GM12878 (cell line): ENCODE data around the gene CALB2. TPM values are rescaled to one million over a fixed set of nuclear protein-coding genes. Genes with fewer than 3 reads are reported as not detected.
A peak's percentile ranks its signal among the peaks of the same experiment; 100 is the strongest.

Experiments used
- ATAC-seq: fragments of 200-7000 bp; cut with Tn5 transposase; 3 replicates; pipeline ENCODE4 v1.9.1; 2020; ENCODE audit warnings: mild to moderate bottlenecking, moderate library complexity
- BruUV-seq: library from RNA; stranded (reverse); fragments of 400-500 nt; replicated peaks from 2 replicates; lab custom pipeline; 2021; lab: Mats Ljungman, UMichigan
- CTCF ChIA-PET: fragments of 300-600 bp; sonication (Branson Sonifier 250); formaldehyde crosslinking; extraction: SDS; loops from one replicate; lab custom pipeline; 2021; ENCODE audit warnings: inconsistent platforms; lab: Yijun Ruan, JAX
- POLR2A ChIA-PET: fragments of 350-600 bp; formaldehyde crosslinking; extraction: SDS; loops from one replicate; lab custom pipeline; 2021; ENCODE audit warnings: inconsistent platforms; lab: Charles Lee
- RAD21 ChIA-PET: fragments of 300-600 bp; sonication (Branson Sonifier 250); formaldehyde crosslinking; loops from one replicate; lab custom pipeline; 2023; ENCODE audit warnings: antibody characterized with exemption; ENCODE audit not compliant: unreplicated experiment; lab: Charles Lee
- SMC1A ChIA-PET: fragments of 300-600 bp; sonication (Branson Sonifier 250); formaldehyde crosslinking; loops from one replicate; lab custom pipeline; 2023; ENCODE audit not compliant: unreplicated experiment, uncharacterized antibody; lab: Charles Lee
- DNase-seq: peaks from one replicate; pipeline ENCODE4 v3.0.0-alpha.2; 2011; ENCODE audit warnings: low read depth, low spot score
- FAIRE-seq: peaks from 3 replicates; lab custom pipeline; 2011; peaks lifted over from hg19 to GRCh38; lab: Jason Lieb, UNC
- H2AFZ ChIP-seq: 2 replicates; pipeline ENCODE4 v1.6.0; 2011; ENCODE audit warnings: low read depth, low read length, control low read depth; ENCODE audit not compliant: control insufficient read depth
- H3K27ac ChIP-seq: 2 replicates; pipeline ENCODE4 v1.5.1; 2011; ENCODE audit warnings: control low read depth; ENCODE audit not compliant: control insufficient read depth, insufficient read depth
- H3K27me3 ChIP-seq, 2 experiments: replicated peaks in 1 of 2; 2 replicates each; pipeline versions ENCODE4 v1.6.0 to v1.6.1; 2011; ENCODE audit warnings: low read length in 1 of 2; ENCODE audit not compliant: control insufficient read depth in 2 of 2, insufficient read depth in 2 of 2
- H3K36me3 ChIP-seq, 2 experiments: 2 replicates each; pipeline ENCODE4 v1.5.1; 2011; ENCODE audit warnings: low read length in 1 of 2; ENCODE audit not compliant: control insufficient read depth in 2 of 2, insufficient read depth in 2 of 2
- H3K4me1 ChIP-seq: 2 replicates; pipeline ENCODE4 v1.6.1; 2011; ENCODE audit warnings: mild to moderate bottlenecking, low read length, moderate library complexity, mixed read lengths; ENCODE audit not compliant: control insufficient read depth, insufficient read depth
- H3K4me2 ChIP-seq: 2 replicates; pipeline ENCODE4 v1.6.0; 2011; ENCODE audit warnings: control low read depth; ENCODE audit not compliant: control insufficient read depth, insufficient read depth
- H3K4me3 ChIP-seq: fragments of 200-600 bp; sonication (generic); 2 replicates; pipeline ENCODE4 v1.5.1; 2016
- H3K79me2 ChIP-seq: 2 replicates; pipeline ENCODE4 v1.6.0; 2011; ENCODE audit warnings: low read length; ENCODE audit not compliant: control insufficient read depth, insufficient read depth
- H3K9ac ChIP-seq: 2 replicates; pipeline ENCODE4 v1.8.0; 2011; ENCODE audit warnings: low read length, control low read depth, mixed read lengths; ENCODE audit not compliant: control insufficient read depth, insufficient read depth
- H3K9me3 ChIP-seq: replicated peaks from 3 replicates; pipeline ENCODE4 v1.5.1; 2011; ENCODE audit warnings: mild to moderate bottlenecking, low read length; ENCODE audit not compliant: control insufficient read depth, insufficient read depth
- H4K20me1 ChIP-seq: 2 replicates; pipeline ENCODE4 v1.6.0; 2011; ENCODE audit not compliant: control insufficient read depth, insufficient read depth
- BCL11A ChIP-seq: IDR thresholded peaks from 2 replicates; pipeline ENCODE4 v1.6.1; 2011; ENCODE audit warnings: low read depth, low read length
- CBX3 ChIP-seq: fragments of 200-600 bp; sonication (generic); IDR thresholded peaks from 2 replicates; pipeline ENCODE4 v1.6.1; 2016; ENCODE audit warnings: low read depth, borderline replicate concordance
- CEBPB ChIP-seq, 2 experiments: fragments of 150-350 bp in 1 of 2; IDR thresholded peaks; 2 replicates each; pipeline ENCODE4 v1.6.1; 2012 to 2014; ENCODE audit warnings: low read depth in 2 of 2, low read length in 2 of 2, borderline replicate concordance in 1 of 2, inconsistent platforms in 1 of 2
- CTCF ChIP-seq, 3 experiments: IDR thresholded peaks in 2 of 3; conservative IDR thresholded peaks in 1 of 3; 2 replicates each; pipeline ENCODE4 v1.5.1; 2011; ENCODE audit warnings: low read depth in 3 of 3, low read length in 3 of 3, mild to moderate bottlenecking in 3 of 3, control low read depth in 2 of 3, moderate library complexity in 2 of 3, inconsistent platforms in 1 of 3, mixed read lengths in 1 of 3; ENCODE audit not compliant: control insufficient read depth in 2 of 3, insufficient read depth in 1 of 3; ENCODE audit errors: extremely low read depth in 1 of 3
- EGR1 ChIP-seq, 2 experiments: IDR thresholded peaks; 1 replicate in 1 of 2; 2 replicates in 1 of 2; pipeline ENCODE4 v1.6.1; 2011 to 2012; ENCODE audit warnings: low read depth in 2 of 2, low read length in 2 of 2, borderline replicate concordance in 1 of 2, mild to moderate bottlenecking in 1 of 2, moderate library complexity in 1 of 2
- IKZF1 ChIP-seq: fragments of 450-650 bp; conservative IDR thresholded peaks from 2 replicates; pipeline ENCODE4 v1.6.1; 2017; ENCODE audit warnings: antibody characterized with exemption, mild to moderate bottlenecking
- JUNB ChIP-seq: IDR thresholded peaks from 2 replicates; pipeline ENCODE4 v1.6.1; 2016; ENCODE audit warnings: antibody characterized with exemption, mild to moderate bottlenecking
- KDM1A ChIP-seq: fragments of 200-600 bp; sonication (generic); IDR thresholded peaks from 2 replicates; pipeline ENCODE4 v1.6.1; 2016; ENCODE audit warnings: borderline replicate concordance
- MEF2B ChIP-seq: fragments of 450-650 bp; IDR thresholded peaks from 2 replicates; pipeline ENCODE4 v1.6.1; 2018; ENCODE audit warnings: mild to moderate bottlenecking, moderate library complexity; ENCODE audit not compliant: partially characterized antibody, poor library complexity, severe bottlenecking
- MTA2 ChIP-seq: fragments of 450-650 bp; IDR thresholded peaks from 2 replicates; pipeline ENCODE4 v1.6.1; 2016; ENCODE audit warnings: low read depth, mild to moderate bottlenecking, moderate library complexity
- PAX5 ChIP-seq: IDR thresholded peaks from 2 replicates; pipeline ENCODE4 v1.6.1; 2011; ENCODE audit warnings: low read depth, low read length, borderline replicate concordance
- PML ChIP-seq: IDR thresholded peaks from 2 replicates; pipeline ENCODE4 v1.6.1; 2012; ENCODE audit warnings: low read length, inconsistent platforms
- RAD21 ChIP-seq: IDR thresholded peaks from 2 replicates; pipeline ENCODE4 v1.6.1; 2011; ENCODE audit warnings: mild to moderate bottlenecking, low read depth, low read length, moderate library complexity; ENCODE audit not compliant: insufficient read depth
- RB1 ChIP-seq: fragments of 450-650 bp; formaldehyde crosslinking; IDR thresholded peaks from 2 replicates; pipeline ENCODE4 v1.6.1; 2017; ENCODE audit warnings: mild to moderate bottlenecking, borderline replicate concordance
- RUNX3 ChIP-seq: IDR thresholded peaks from 2 replicates; pipeline ENCODE4 v1.6.1; 2012; ENCODE audit warnings: low read length, inconsistent platforms
- TBL1XR1 ChIP-seq: IDR thresholded peaks from 2 replicates; pipeline ENCODE4 v1.6.1; 2012; ENCODE audit warnings: low read depth, low read length, improper control_type of control experiment
- YY1 ChIP-seq: IDR thresholded peaks from 2 replicates; pipeline ENCODE4 v1.6.1; 2011; ENCODE audit warnings: low read depth, mild to moderate bottlenecking, low read length
- ZBTB33 ChIP-seq: fragments of 450-650 bp; IDR thresholded peaks from 2 replicates; pipeline ENCODE4 v1.6.1; 2017; ENCODE audit warnings: mild to moderate bottlenecking
- WGBS: methylation state at CpG from one replicate; pipeline ENCODE4 v1.1.6; 2016; ENCODE audit warnings: low lambda C conversion rate; ENCODE audit not compliant: insufficient replicate concordance, insufficient coverage; ENCODE audit errors: missing lambda C conversion rate; 5-methylcytosine and 5-hydroxymethylcytosine counted together
- in situ Hi-C: fragments of 300-500 bp; cut with MboI; formaldehyde crosslinking; loops from 9 replicates; pipeline ENCODE4 v1.14.3; 2018; ENCODE audit warnings: mixed read lengths
- intact Hi-C: fragments of 100-400 bp; cut with micrococcal nuclease; formaldehyde crosslinking; loops from one replicate; pipeline ENCODE4 v1.14.2; 2022; ENCODE audit not compliant: unreplicated experiment
- polyA plus RNA-seq, 11 experiments: library from polyadenylated mRNA; depleted of rRNA in 4 of 11; unstranded in 6 of 11; stranded (reverse) in 5 of 11; fragments of >200 nt; fragmentation: Nextera tagmentation in 4 of 11; fragmentation: Illumina TruSeq in 1 of 11; extraction: Ambion mirVana in 4 of 11; extraction: Trizol in 1 of 11; gene quantifications; 1 replicate in 1 of 11; 2 replicates in 10 of 11; pipeline versions ENCODE4 v1.2.1 to v1.2.3, GENCODE V29; 2011 to 2016; ENCODE audit warnings: inconsistent platforms in 2 of 11, missing spikeins in 2 of 11, low read depth in 1 of 11
- total RNA-seq, 4 experiments: library from RNA; depleted of rRNA in 3 of 4; stranded (reverse); fragments of >200 nt in 3 of 4; fragmentation: Illumina TruSeq in 1 of 4; extraction: Trizol in 1 of 4; gene quantifications; 2 replicates each; pipeline versions ENCODE4 v1.2.1 to v1.2.3, GENCODE V29; 2013 to 2021

The CALB2 gene
- total and polyA plus RNA-seq, 10 of the 15 experiments (the other 5 are each of a cell fraction or from before 2014, with no cell fraction given) = not detected

- TF ChIP-seq KDM1A = no peak
Measured at GRCh38 chr16:71410146-71410545, 51.6 kb downstream of the CALB2 start (continued).

- H2AFZ ChIP-seq = no peak overlapping the region
- H3K4me2 ChIP-seq = no peak overlapping the region
- no peak overlapping the region for H3K27ac ChIP-seq
- intact Hi-C loops (loop anchor here (1.0 kb wide), 4 partner anchors 87 to 199 kb away; no protein-coding TSS in a partner anchor), in situ Hi-C loops (loop anchor here (5.0 kb wide), 2 partner anchors 85 to 200 kb away; no protein-coding TSS in a partner anchor)
- ATAC-seq = peak; percentile 92
- no peaks in the 10 kb centered on the region for H4K20me1 ChIP-seq
- peaks cover 0 to 7% of the 10 kb centered on the region in 2 experiments; a peak in 1 of 4 replicates for H3K27me3 ChIP-seq
- ChIA-PET RAD21 (interaction anchor here (0.7 to 4.6 kb wide), 7 partner anchors 10 to 549 kb away, joined by 3 to 69 read pairs (median 3); no protein-coding TSS in a partner anchor), SMC1A (interaction anchor here (1.5 to 6.9 kb wide), 6 partner anchors 10 to 198 kb away, joined by 3 to 75 read pairs (median 13); no protein-coding TSS in a partner anchor), CTCF (interaction anchor here (0.7 to 6.8 kb wide), 32 partner anchors 9 to 549 kb away, joined by 3 to 164 read pairs (median 4); partner anchors contain the start of genes CHST4, ZNF19 and ZNF23), POLR2A (interaction anchor here (1.1 kb wide), 1 partner anchor 89 kb away, joined by 5 read pairs; no protein-coding TSS in a partner anchor)
- no TSS peak for BruUV-seq
- no peak for DNase-seq
- no peaks in the 10 kb centered on the region for H3K36me3 ChIP-seq
- H3K4me3 ChIP-seq = no peak overlapping the region
- no peak overlapping the region for H3K9ac ChIP-seq
- FAIRE-seq = peak; percentile 98
- H3K79me2 ChIP-seq = no peaks in the 10 kb centered on the region
- WGBS = 6% methylated on average over 23 of the region's 24 CpGs
- H3K9me3 ChIP-seq = no peaks in the 10 kb centered on the region
- H3K4me1 ChIP-seq = no peaks in the 10 kb centered on the region
- TF ChIP-seq CBX3 (no peak), PAX5 (no peak), BCL11A (no peak), RB1 (0 out of 2 replicates have a peak, but pooled peaks have one; percentile 20), MTA2 (no peak), IKZF1 (no peak; the same call in 1 of the 2 replicates), EGR1 (IDR thresholded peaks at IDR 0.05; ENCODE audit: borderline replicate concordance in 1 of 2, low read depth in 2 of 2, low read length in 2 of 2) (0 out of 3 replicates have a peak, but pooled peaks of 1 of the 2 experiments have one; percentile 13), CEBPB (IDR thresholded peaks at IDR 0.05; ENCODE audit: borderline replicate concordance in 1 of 2, low read depth in 2 of 2, low read length in 2 of 2) (no peak), TBL1XR1 (no peak), CTCF (IDR thresholded peaks at IDR 0.05 in 2 of 3, conservative IDR thresholded peaks at IDR 0.05 in 1 of 3; ENCODE audit: control insufficient read depth in 2 of 3, extremely low read depth in 1 of 3, insufficient read depth in 1 of 3, low read depth in 3 of 3, low read length in 3 of 3) (peak; percentile 66 to 83 (median 82)), PML (no peak), RUNX3 (peak; percentile 24; the same call in 1 of the 2 replicates), YY1 (peak; percentile 56; the same call in 1 of the 2 replicates), ZBTB33 (no peak), JUNB (no peak), RAD21 (peak; percentile 76), MEF2B (peak; percentile 42)
Measured at GRCh38 chr16:71412270-71413160, 54.0 kb downstream of the CALB2 start.
